ENCODE data around the gene GNB5.
A peak's percentile ranks its signal among the peaks of the same experiment; 100 is the strongest.

Gene GNB5

DNA sequence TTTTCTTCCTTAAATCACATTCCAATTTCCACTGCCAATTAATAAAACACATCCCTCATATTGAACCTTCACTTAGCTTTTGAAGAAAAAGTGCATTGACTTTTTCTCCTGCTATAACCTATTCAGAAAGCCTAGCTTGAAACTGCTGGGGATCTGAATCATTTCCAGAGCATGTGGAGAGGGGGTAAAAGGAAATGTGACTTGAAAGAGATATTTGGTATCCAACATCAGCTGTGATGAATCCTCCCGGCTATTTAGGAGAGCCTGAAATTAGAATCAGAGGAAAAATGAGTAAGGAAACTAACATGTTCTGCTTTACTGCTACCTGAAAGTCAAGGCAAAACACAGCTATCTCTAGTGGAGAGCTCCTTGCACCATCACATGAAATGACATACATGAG is 2.6 kb upstream of the GNB5 start:
- Histone ChIP-seq H3K36me3 (replicated peaks) (no peaks in the 10 kb centered on the region), H3K27me3 (ENCODE audit: low read depth) (no peaks in the 10 kb centered on the region), H3K4me3 (no peak overlapping the region), H3K9me3 (no peaks in the 10 kb centered on the region), H3K4me1 (no peaks in the 10 kb centered on the region)
- in situ Hi-C loops (cut with MboI; ENCODE audit: low sequenced_read_pairs): no loop called here
- DNase-seq (ENCODE audit: low spot score in 2 of 2): no peak

DNA sequence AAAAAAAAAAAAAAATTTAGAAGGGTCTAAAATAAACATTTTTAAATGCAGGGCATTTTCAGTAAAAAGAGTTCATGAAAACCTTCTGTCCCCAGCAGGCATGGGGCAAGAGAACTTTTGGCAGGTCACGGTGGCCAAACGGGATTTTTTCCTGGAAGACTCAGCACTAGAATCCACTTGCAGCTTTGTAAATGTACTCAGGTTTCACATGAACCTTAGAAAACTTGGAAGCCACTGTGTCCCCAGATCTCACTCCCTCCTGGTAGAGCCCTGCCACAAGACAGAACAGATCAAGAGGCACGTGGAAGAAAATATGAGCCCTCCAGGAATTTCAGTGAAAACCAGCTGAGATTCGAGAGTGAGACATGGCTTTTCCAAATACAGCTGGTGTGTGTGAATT is 2.1 kb upstream of the GNB5 start:
- in situ Hi-C loops (cut with MboI; ENCODE audit: low sequenced_read_pairs): no loop called here
- no peak for DNase-seq (ENCODE audit: low spot score in 2 of 2)
- H3K4me1 ChIP-seq: no peaks in the 10 kb centered on the region
- no peaks in the 10 kb centered on the region for H3K27me3 ChIP-seq (ENCODE audit: low read depth)
- H3K36me3 ChIP-seq (replicated peaks): no peaks in the 10 kb centered on the region
- no peak overlapping the region for H3K4me3 ChIP-seq
- H3K9me3 ChIP-seq: no peaks in the 10 kb centered on the region

DNA sequence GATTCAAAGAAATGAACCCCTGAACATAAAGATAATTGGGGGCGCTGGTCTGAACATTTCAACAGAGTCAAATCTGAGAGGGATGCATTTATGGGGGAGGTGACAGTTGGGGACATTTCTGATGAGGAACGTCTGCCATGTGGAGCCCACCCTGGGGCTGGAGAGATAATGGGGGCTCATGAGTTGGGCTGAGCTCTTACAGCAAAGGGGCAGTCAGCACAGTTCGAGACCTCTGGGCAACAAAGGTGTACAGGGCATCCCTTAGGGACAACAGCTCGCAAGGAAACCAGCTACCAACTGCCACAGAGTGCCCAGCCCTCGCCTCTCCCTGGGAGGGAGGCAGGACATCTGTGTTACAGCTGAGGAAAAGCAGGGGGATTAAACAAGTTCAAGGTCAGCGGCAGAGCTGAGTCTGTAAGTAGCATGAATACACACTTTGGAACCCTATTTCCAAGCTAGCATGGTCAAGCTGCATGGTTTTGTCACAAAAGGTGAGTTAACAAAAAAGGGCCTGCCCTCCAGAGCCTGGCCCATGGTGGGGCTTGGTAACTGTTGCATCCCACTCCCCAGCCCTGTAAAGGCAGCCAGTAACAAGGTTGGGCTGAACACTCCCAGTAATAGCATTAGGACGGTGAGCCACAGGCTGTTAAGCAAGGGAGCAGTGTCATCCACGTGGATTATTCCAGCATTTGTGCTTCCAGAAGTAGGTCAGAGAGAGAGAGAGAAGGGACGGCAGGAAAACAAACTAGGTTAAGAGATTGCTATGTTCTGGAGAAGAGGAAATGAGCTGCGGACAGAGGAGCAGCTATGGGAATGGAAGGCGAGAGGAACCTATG is 4.3 kb downstream of the GNB5 start:
- Histone ChIP-seq H3K9me3 (no peaks in the 10 kb centered on the region), H3K36me3 (replicated peaks) (no peaks in the 10 kb centered on the region), H3K27me3 (ENCODE audit: low read depth) (no peaks in the 10 kb centered on the region), H3K4me3 (no peak overlapping the region), H3K4me1 (no peaks in the 10 kb centered on the region)
- in situ Hi-C loops (cut with MboI; ENCODE audit: low sequenced_read_pairs): no loop called here
- DNase-seq (ENCODE audit: low spot score in 2 of 2): no peak

DNA sequence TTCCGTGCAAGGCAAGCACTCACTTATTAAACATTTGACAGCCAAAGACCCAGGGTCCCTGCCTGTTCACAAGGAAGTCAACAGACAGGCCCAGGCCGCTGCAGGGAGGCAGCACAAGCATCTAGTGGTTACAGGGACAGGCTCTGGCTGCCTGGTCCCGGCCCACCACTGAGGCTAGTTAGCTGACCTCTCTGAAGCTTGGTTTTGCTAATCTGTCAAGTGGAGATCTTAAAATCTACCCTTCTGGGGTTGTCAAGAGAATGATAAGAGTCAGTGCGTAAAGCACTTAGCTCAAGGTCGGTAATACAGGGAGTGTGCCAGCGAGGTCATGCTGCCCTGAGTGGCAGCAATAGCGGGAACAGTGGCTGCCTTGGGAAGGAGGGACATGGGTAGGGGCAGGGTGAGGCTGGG is 6.0 kb downstream of the GNB5 start:
- in situ Hi-C loops (cut with MboI; ENCODE audit: low sequenced_read_pairs): no loop called here
- no peak for DNase-seq (ENCODE audit: low spot score in 2 of 2)
- Histone ChIP-seq H3K9me3 (no peaks in the 10 kb centered on the region), H3K4me3 (no peak overlapping the region), H3K36me3 (replicated peaks) (no peaks in the 10 kb centered on the region), H3K27me3 (ENCODE audit: low read depth) (no peaks in the 10 kb centered on the region), H3K4me1 (peaks cover 3% of the 10 kb centered on the region)

DNA sequence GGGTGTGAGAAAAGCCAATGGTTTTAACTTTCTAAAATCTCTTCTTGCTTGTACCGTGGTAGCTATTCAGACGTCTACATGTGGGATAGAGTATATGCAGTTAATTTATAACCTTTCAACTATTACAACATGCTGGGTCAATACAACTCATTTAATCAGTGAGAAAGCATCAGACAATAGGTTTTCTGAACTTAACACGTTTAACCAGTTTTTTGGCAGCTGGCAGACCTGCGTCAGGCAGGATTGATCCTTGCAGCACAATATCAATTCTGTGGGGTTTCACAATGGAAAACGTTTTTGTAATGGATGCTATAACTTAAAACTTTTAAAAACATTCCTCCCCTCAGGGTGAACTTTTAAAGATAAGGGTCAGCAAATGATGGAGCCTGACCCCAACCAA is 6.5 kb downstream of the GNB5 start:
- Histone ChIP-seq H3K9me3 (no peaks in the 10 kb centered on the region), H3K4me3 (no peak overlapping the region), H3K36me3 (replicated peaks) (no peaks in the 10 kb centered on the region), H3K27me3 (ENCODE audit: low read depth) (no peaks in the 10 kb centered on the region), H3K4me1 (peaks cover 4% of the 10 kb centered on the region)
- in situ Hi-C loops (cut with MboI; ENCODE audit: low sequenced_read_pairs): no loop called here
- DNase-seq (ENCODE audit: low spot score in 2 of 2): no peak

DNA sequence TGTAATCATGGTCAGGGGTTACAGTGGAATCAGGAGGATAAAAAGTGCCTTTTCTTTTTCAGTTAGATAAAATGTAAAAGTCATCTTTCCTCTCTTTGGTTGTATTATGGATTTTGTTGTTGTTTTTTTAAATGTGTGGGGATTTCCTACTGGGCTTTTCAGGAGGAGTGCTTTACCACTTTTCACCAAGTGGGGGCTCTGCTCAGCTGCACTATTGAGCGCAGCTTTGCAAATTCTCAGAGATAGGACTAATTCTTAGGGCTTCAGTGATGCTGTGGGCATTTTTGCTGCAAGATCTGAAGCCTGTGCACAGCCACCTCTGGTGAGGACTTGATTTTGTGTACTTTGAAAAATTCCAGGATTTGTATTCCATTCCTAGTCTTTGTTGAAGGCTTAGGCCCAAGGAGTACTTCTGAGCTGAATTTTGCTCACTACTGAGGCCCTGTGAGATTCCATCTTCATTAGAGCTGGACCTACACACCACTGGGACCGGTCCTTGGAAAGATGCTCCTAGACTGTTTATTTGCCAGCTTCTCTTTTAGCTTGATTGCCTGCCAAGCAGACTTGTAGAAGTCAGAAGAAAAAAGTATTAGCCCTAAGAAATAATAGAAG is 7.5 kb downstream of the GNB5 start:
- no peaks in the 10 kb centered on the region for H3K9me3 ChIP-seq
- peaks cover 4% of the 10 kb centered on the region for H3K4me1 ChIP-seq
- in situ Hi-C loops (cut with MboI; ENCODE audit: low sequenced_read_pairs): no loop called here
- no peaks in the 10 kb centered on the region for H3K27me3 ChIP-seq (ENCODE audit: low read depth)
- DNase-seq (ENCODE audit: low spot score in 2 of 2): peak in 1 of 2 experiments; percentile 54
- H3K4me3 ChIP-seq: no peak overlapping the region
- H3K36me3 ChIP-seq (replicated peaks): no peaks in the 10 kb centered on the region

DNA sequence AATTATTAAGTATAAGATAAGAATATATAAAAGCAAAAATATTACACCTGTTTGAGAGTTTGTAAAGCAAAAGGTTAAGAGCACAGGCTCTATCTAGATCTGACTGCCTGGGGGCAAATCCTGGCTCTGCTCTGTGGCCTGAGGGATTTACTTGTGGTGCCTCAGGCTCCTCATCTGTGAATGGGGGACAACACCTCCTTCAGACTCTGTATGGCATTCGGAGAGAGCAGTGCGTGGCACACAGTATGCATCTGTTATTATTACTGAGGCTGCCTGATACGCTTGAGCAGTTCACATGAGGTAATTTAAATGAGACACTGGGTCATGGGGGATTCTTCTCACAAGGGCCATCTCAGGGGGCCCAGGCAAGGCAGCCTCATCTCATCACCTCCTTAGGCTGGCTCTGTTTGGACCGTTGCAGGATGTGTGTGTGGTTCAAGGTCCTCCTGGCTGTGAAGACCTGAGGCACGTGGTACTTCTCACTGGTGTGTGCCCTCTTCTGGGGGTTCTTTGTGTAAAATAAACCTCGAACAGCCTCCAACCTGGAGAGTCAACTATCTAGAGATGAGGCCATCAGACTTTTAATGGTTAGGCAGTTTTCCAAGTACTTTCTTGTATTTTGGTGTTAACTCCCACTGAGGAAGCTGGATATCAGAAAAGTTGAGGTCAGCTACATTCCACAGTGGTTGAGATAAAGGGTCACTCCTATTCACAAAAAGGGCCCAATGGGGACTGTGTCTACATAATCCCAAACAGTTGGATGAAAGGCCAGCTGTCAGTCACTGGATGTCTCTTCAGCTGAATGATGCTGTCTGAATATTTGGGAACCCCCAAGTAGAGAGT is 9.0 kb downstream of the GNB5 start:
- Histone ChIP-seq H3K9me3 (no peaks in the 10 kb centered on the region), H3K4me3 (no peak overlapping the region), H3K36me3 (replicated peaks) (no peaks in the 10 kb centered on the region), H3K4me1 (peaks cover 4% of the 10 kb centered on the region), H3K27me3 (ENCODE audit: low read depth) (no peaks in the 10 kb centered on the region)
- in situ Hi-C loops (cut with MboI; ENCODE audit: low sequenced_read_pairs): no loop called here
- DNase-seq (ENCODE audit: low spot score in 2 of 2): no peak

DNA sequence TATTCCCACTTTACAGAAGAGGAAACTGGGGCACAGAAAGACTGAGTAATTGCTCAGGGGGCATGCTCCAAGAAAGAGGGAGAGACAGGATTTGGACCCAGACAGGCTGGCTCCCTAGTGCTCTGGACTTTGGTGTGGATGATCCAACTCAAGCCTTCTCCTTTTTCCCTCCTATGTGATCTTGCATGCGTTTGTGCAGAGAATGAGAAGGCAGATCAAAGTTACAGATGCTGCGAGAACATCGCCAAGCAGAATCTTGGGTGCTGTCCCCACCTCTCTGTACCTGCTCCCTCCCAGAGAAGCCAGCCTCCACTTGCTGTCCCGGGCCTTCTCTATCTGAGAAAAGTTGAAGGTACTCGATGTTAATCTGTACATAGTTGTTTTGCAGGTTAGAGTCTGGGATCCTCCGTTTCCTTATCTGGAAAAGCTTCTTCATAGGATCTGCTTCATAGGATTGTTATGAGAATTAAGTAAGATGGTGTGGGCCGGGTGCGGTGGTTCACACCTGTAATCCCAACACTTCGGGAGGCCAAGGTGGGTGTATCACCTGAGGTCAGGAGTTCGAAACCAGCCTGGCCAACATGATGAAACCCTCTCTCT is 10.2 kb downstream of the GNB5 start:
- Histone ChIP-seq H3K27me3 (ENCODE audit: low read depth) (no peaks in the 10 kb centered on the region), H3K9me3 (no peaks in the 10 kb centered on the region), H3K36me3 (replicated peaks) (no peaks in the 10 kb centered on the region), H3K4me1 (peaks cover 4% of the 10 kb centered on the region), H3K4me3 (no peak overlapping the region)
- in situ Hi-C loops (cut with MboI; ENCODE audit: low sequenced_read_pairs): no loop called here
- no peak for DNase-seq (ENCODE audit: low spot score in 2 of 2)

DNA sequence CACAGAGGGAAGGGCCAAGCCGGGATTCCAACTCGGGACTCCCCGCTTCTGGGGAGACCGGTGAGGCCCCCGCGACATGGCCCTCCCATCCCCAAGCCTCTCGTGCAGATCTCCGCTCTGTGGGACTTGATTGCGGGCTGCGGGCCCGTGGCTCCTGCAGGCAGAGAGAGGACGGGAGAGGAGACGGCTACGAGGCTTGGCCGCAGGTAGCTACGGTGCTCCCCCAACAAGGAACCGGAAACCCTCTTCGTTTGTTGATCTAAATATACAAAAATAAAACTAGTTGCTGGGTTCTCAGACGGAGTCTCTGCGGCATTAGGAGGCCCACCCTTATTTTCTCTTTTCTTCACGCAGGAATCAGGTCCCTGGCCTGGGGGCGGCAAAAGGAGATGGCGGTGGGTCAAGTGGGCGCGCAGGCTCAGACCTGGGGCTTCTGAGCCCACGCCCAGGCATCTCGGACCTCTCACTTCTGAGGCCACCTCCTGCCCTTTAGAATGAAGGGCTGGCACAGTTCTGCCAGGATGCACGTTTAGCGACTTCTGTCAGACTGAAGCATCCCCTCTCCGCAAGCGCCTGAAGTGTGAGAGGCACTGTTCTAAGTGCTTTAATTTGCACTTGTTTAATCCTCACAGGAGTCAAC is 10.9 kb downstream of the GNB5 start:
- in situ Hi-C loops (cut with MboI; ENCODE audit: low sequenced_read_pairs): no loop called here
- no peaks in the 10 kb centered on the region for H3K36me3 ChIP-seq (replicated peaks)
- no peaks in the 10 kb centered on the region for H3K27me3 ChIP-seq (ENCODE audit: low read depth)
- H3K4me3 ChIP-seq: peak overlapping the region; percentile 55
- H3K4me1 ChIP-seq: peaks cover 4% of the 10 kb centered on the region
- DNase-seq (ENCODE audit: low spot score in 2 of 2): no peak
- no peaks in the 10 kb centered on the region for H3K9me3 ChIP-seq

DNA sequence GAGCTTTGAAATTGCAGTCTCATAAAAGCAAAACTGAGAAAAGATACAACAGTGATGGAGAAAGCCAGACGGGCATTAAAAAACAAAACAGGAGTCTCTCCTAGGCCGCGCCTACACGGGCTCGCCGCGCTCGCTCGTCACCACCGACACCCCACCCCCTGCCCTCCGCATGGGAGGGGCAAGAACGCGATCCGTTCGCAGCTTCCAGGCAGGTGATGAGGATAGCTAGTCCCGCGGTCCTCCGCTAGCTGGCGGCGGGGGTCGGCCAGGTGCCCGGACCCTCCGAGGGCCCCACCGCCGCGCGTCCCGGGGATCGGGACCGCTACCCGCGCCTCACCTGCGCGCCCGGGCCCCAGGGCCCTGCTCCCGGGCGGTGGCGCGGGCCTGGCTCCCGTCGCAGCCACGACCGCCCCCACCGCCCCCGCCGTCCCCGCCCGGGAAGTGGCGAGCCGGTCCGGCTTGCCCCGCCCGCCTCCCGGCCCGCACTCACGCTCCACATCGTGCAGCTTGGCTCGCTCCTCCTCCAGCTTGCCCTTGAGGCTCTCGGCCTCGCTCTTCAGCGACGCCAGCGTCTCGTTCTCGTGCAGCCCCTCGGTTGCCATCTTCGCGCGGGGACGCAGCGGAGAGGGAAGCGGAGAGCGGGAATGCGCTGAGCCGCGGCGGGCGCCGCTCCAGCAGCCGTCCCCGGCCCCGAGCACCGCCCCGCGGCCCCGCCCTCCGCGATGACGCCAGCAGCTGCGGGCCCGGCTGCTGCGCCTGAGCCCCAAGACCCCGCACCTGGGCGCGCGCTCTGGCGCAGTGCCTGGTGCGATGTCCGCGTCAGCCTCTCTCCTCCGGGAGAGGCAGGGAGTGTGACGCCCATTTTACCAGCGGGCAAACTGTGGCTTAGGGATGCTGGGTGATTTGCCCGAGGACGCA is 11.7 kb downstream of the GNB5 start:
- in situ Hi-C loops (cut with MboI; ENCODE audit: low sequenced_read_pairs): no loop called here
- H3K27me3 ChIP-seq (ENCODE audit: low read depth): no peaks in the 10 kb centered on the region
- no peaks in the 10 kb centered on the region for H3K36me3 ChIP-seq (replicated peaks)
- peak; percentile 79 to 91 for DNase-seq (ENCODE audit: low spot score in 2 of 2)
- H3K4me3 ChIP-seq: peak overlapping the region; percentile 55
- peaks cover 4% of the 10 kb centered on the region for H3K4me1 ChIP-seq
- no peaks in the 10 kb centered on the region for H3K9me3 ChIP-seq

DNA sequence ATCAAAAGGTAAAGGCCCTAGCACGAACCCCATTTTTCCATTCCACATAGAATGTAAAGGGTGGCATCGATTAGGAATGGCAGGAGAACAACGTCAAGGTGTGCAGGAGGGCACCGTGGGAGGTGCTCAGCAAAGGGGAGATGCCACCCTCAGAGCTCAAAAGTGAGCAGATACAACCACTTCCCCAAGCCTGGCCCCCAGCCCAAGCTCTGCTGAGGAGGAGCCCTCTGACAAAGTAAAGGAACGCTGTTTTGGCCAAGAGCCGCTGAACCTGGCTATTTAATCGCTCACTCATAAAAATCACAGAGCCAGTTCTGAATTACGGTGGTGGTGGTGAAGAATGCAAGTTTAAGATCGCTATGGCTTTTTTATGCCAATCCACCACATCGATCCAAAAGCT is 12.4 kb downstream of the GNB5 start:
- Histone ChIP-seq H3K9me3 (no peaks in the 10 kb centered on the region), H3K4me1 (peaks cover 4% of the 10 kb centered on the region), H3K36me3 (replicated peaks) (no peaks in the 10 kb centered on the region), H3K4me3 (peak overlapping the region; percentile 55), H3K27me3 (ENCODE audit: low read depth) (no peaks in the 10 kb centered on the region)
- DNase-seq (ENCODE audit: low spot score in 2 of 2): no peak
- in situ Hi-C loops (cut with MboI; ENCODE audit: low sequenced_read_pairs): no loop called here

DNA sequence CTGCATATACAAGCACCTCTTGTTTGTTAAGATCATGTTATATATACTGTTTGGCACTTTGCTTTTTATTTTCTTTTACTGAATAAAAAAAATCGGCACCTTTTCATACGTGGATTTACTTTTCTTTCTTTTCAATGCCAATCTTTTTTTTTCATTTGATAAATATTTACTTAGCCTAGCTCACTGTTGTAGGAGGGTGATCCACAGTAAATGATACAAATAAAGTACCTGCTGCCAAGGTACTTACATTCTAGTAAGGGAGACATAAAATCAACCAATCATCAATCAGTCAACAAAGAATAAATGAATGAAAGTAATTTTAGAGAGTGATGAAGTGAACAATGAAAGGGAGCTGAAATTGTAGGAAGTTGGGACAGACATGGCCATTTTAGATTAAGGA is 18.3 kb downstream of the GNB5 start:
- Histone ChIP-seq H3K27me3 (ENCODE audit: low read depth) (no peaks in the 10 kb centered on the region), H3K4me3 (no peak overlapping the region), H3K36me3 (replicated peaks) (no peaks in the 10 kb centered on the region), H3K4me1 (no peaks in the 10 kb centered on the region), H3K9me3 (no peaks in the 10 kb centered on the region)
- DNase-seq (ENCODE audit: low spot score in 2 of 2): no peak
- in situ Hi-C loops (cut with MboI; ENCODE audit: low sequenced_read_pairs): no loop called here

Measured in HAP-1 (cell line).